K562 (cell line): ENCODE measurements around the gene PPP1R15A. TPM values are rescaled to one million over a fixed set of nuclear protein-coding genes. Genes with fewer than 3 reads are reported as not detected.

Experiments
- BCOR ChIP-seq: fragments of 450-650 bp; IDR thresholded peaks from 2 replicates; pipeline ENCODE4 v1.6.1; 2016
- CBX8 ChIP-seq: fragments of 200-600 bp; sonication (generic); IDR thresholded peaks from 2 replicates; pipeline ENCODE4 v1.6.1; 2012; ENCODE audit warnings: borderline replicate concordance, mixed run types, low read depth, mild to moderate bottlenecking, moderate library complexity, mixed read lengths, low read length, control low read depth, inconsistent platforms; ENCODE audit not compliant: poor library complexity, severe bottlenecking; ENCODE audit errors: extremely low read depth
- E2F1 ChIP-seq: sonication (generic); formaldehyde crosslinking; IDR thresholded peaks from 2 replicates; pipeline ENCODE4 v1.8.1; 2023; ENCODE audit warnings: mild to moderate bottlenecking, missing genetic modification reagents, moderate library complexity
- EWSR1 ChIP-seq: fragments of 450-650 bp; IDR thresholded peaks from 2 replicates; pipeline ENCODE4 v1.6.1; 2018; ENCODE audit warnings: borderline replicate concordance, mild to moderate bottlenecking, low read depth, moderate library complexity; ENCODE audit not compliant: partially characterized antibody
- FOXA3 ChIP-seq, 2 experiments: fragments of 450-650 bp in 1 of 2; sonication (generic) in 1 of 2; formaldehyde crosslinking; IDR thresholded peaks in 1 of 2; conservative IDR thresholded peaks in 1 of 2; 2 replicates each; pipeline versions ENCODE4 v1.4.0 to v1.8.0; 2020 to 2022; ENCODE audit warnings: mild to moderate bottlenecking in 2 of 2, missing genetic modification reagents in 1 of 2
- FOXK2 ChIP-seq, 2 experiments: fragments of 450-650 bp; IDR thresholded peaks in 1 of 2; conservative IDR thresholded peaks in 1 of 2; 2 replicates each; pipeline ENCODE4 v1.6.1; 2016; ENCODE audit warnings: low read depth in 2 of 2, mild to moderate bottlenecking in 1 of 2
- HIVEP1 ChIP-seq: fragments of 250-450 bp; sonication (Bioruptor Pico); IDR thresholded peaks from 2 replicates; pipeline ENCODE4 v1.4.0; 2020; ENCODE audit warnings: mild to moderate bottlenecking
- LARP7 ChIP-seq: fragments of 450-650 bp; IDR thresholded peaks from 2 replicates; pipeline ENCODE4 v1.6.1; 2016
- NCOA1 ChIP-seq: fragments of 450-650 bp; IDR thresholded peaks from 2 replicates; pipeline ENCODE4 v1.6.1; 2016; ENCODE audit warnings: low read depth
- RBM39 ChIP-seq: fragments of 200-400 bp; formaldehyde crosslinking; optimal IDR thresholded peaks from 2 replicates; pipeline ENCODE3; 2018; ENCODE audit warnings: low read depth, low read length
- SFPQ ChIP-seq: fragments of 200-400 bp; formaldehyde crosslinking; IDR thresholded peaks from 2 replicates; pipeline ENCODE4 v1.6.1; 2017; ENCODE audit warnings: mild to moderate bottlenecking, low read depth, low read length, moderate library complexity
- SMARCA5 ChIP-seq: fragments of 450-650 bp; IDR thresholded peaks from 2 replicates; pipeline ENCODE4 v1.6.1; 2016
- TBP ChIP-seq: optimal IDR thresholded peaks from 2 replicates; pipeline ENCODE3; 2011; ENCODE audit warnings: low read depth, low read length, improper control_type of control experiment
- TFAP4 ChIP-seq: sonication (generic); formaldehyde crosslinking; IDR thresholded peaks from 2 replicates; pipeline ENCODE4 v1.8.0; 2022; ENCODE audit warnings: missing genetic modification reagents, mild to moderate bottlenecking, moderate library complexity, borderline replicate concordance
- TSC22D4 ChIP-seq: fragments of 450-650 bp; IDR thresholded peaks from 2 replicates; pipeline ENCODE4 v1.6.1; 2016; ENCODE audit warnings: missing genetic modification characterization, missing biosample characterization, control low read depth
- USF1 ChIP-seq: sonication (generic); formaldehyde crosslinking; IDR thresholded peaks from 2 replicates; pipeline ENCODE4 v1.9.0; 2022; ENCODE audit warnings: mild to moderate bottlenecking, missing genetic modification reagents
- XRCC5 ChIP-seq: fragments of 200-400 bp; formaldehyde crosslinking; IDR thresholded peaks from 2 replicates; pipeline ENCODE4 v1.6.1; 2017; ENCODE audit warnings: low read depth, mild to moderate bottlenecking, low read length
- ZBTB5 ChIP-seq: fragments of 450-650 bp; IDR thresholded peaks from 2 replicates; pipeline ENCODE4 v1.6.1; 2017; ENCODE audit warnings: antibody characterized with exemption
- ZNF217 ChIP-seq: sonication (generic); formaldehyde crosslinking; IDR thresholded peaks from 2 replicates; pipeline ENCODE4 v1.8.0; 2022; ENCODE audit warnings: mild to moderate bottlenecking, missing genetic modification reagents
- ZNF232 ChIP-seq: sonication (generic); formaldehyde crosslinking; IDR thresholded peaks from 2 replicates; pipeline ENCODE4 v1.8.0; 2022; ENCODE audit warnings: mild to moderate bottlenecking, missing genetic modification reagents
- ZNF76 ChIP-seq: fragments of 250-450 bp; sonication (Bioruptor Pico); IDR thresholded peaks from 2 replicates; pipeline ENCODE4 v1.4.0; 2020; ENCODE audit warnings: mild to moderate bottlenecking, moderate library complexity, borderline replicate concordance
- polyA plus RNA-seq, 8 experiments: library from polyadenylated mRNA; depleted of rRNA in 4 of 8; stranded (reverse) in 5 of 8; unstranded in 3 of 8; fragments of >200 nt; fragmentation: Nextera tagmentation in 2 of 8; fragmentation: Illumina TruSeq in 1 of 8; extraction: Ambion mirVana in 2 of 8; extraction: Trizol in 1 of 8; gene quantifications; 2 replicates each; pipeline versions ENCODE4 v1.2.1 to v1.2.3, GENCODE V29; 2011 to 2014; ENCODE audit warnings: inconsistent platforms in 1 of 8, missing spikeins in 1 of 8
- total RNA-seq, 7 experiments: library from RNA; depleted of rRNA in 6 of 7; stranded (reverse); fragments of >200 nt in 6 of 7; fragmentation: Illumina TruSeq in 2 of 7; extraction: Trizol in 2 of 7; gene quantifications; 2 replicates each; pipeline versions ENCODE4 v1.2.1 to v1.2.3, GENCODE V29; 2011 to 2021; ENCODE audit warnings: low replicate concordance in 1 of 7

The PPP1R15A gene
- total and polyA plus RNA-seq, 9 of the 15 experiments (the other 6 are each of a cell fraction or from before 2014, with no cell fraction given) = 0.42 to 73.7 (median 44.0) TPM

- TF ChIP-seq NCOA1 = no peak; the same call in 1 of the 2 replicates
- TF ChIP-seq SFPQ = no peak
- TF ChIP-seq TFAP4 (CRISPR knock-in tag) = peak; percentile 87
- TF ChIP-seq ZBTB5 = no peak
- no peak for TF ChIP-seq EWSR1
- TF ChIP-seq BCOR = peak; percentile 53; the same call in 1 of the 2 replicates
- TF ChIP-seq HIVEP1 = 0 out of 2 replicates have a peak, but pooled peaks have one; percentile 7
- TF ChIP-seq ZNF217 = no peak
- peak; percentile 89 for TF ChIP-seq FOXK2 (conservative IDR thresholded peaks at IDR 0.05 in 1 of 2, IDR thresholded peaks at IDR 0.05 in 1 of 2; ENCODE audit: low read depth in 2 of 2)
- TF ChIP-seq ZNF76 (CRISPR knock-in tag) = no peak
- peak; percentile 72 for TF ChIP-seq E2F1 (CRISPR knock-in tag)
- TF ChIP-seq TSC22D4 (tag) = no peak
- TF ChIP-seq XRCC5 = no peak; the same call in 1 of the 2 replicates
- TF ChIP-seq USF1 (CRISPR knock-in tag) = peak; percentile 46; the same call in 1 of the 2 replicates
- TF ChIP-seq RBM39 = no peak
- TF ChIP-seq ZNF232 (CRISPR knock-in tag) = 0 out of 2 replicates have a peak, but pooled peaks have one; percentile 49
- no peak for TF ChIP-seq LARP7
- TF ChIP-seq CBX8 = no peak
- peak; percentile 99 for TF ChIP-seq TBP
- TF ChIP-seq SMARCA5 = peak; percentile 48; the same call in 1 of the 2 replicates
- peak; percentile 14 to 93; a peak in 3 of 4 replicates for TF ChIP-seq FOXA3 (CRISPR knock-in tag; conservative IDR thresholded peaks at IDR 0.05 in 1 of 2, IDR thresholded peaks at IDR 0.05 in 1 of 2)
Measured at GRCh38 chr19:48872182-48872883, at the start of gene PPP1R15A (continued).
